Psoas muscle (tissue), 8 donors: ENCODE measurements around the gene CTDP1. TPM values are rescaled to one million over a fixed set of nuclear protein-coding genes. Genes with fewer than 3 reads are reported as not detected.
A peak's percentile ranks its signal among the peaks of the same experiment; 100 is the strongest.

ENCODE experiments used
- ATAC-seq, 4 donors: fragments of 200-7000 bp; cut with Tn5 transposase; one replicate each; pipeline ENCODE4 v1.9.1; 2020; ENCODE audit warnings: moderate library complexity in 3 of 4, mild to moderate bottlenecking in 2 of 4
- DNase-seq, 2 donors: peaks; one replicate each; pipeline ENCODE4 v3.0.0-alpha.2; 2020
- H3K27ac ChIP-seq: fragments of 200-600 bp; one replicate; pipeline ENCODE4 v1.8.0; 2022
- H3K27me3 ChIP-seq, 3 donors: fragments of 200-600 bp in 1 of 3; one replicate each; pipeline versions ENCODE4 v1.6.1 to v1.8.0; 2013 to 2022; ENCODE audit warnings: low read length in 2 of 3, mild to moderate bottlenecking in 2 of 3, moderate library complexity in 1 of 3; ENCODE audit not compliant: insufficient read depth in 3 of 3
- H3K36me3 ChIP-seq, 2 donors: fragments of 200-600 bp in 1 of 2; one replicate each; pipeline versions ENCODE4 v1.6.1 to v1.8.0; 2013 to 2022; ENCODE audit warnings: low read depth in 1 of 2, mild to moderate bottlenecking in 1 of 2, moderate library complexity in 1 of 2; ENCODE audit not compliant: insufficient read depth in 1 of 2
- H3K4me1 ChIP-seq: fragments of 200-600 bp; one replicate; pipeline ENCODE4 v1.8.0; 2022
- H3K4me3 ChIP-seq: fragments of 200-600 bp; one replicate; pipeline ENCODE4 v1.8.0; 2022; ENCODE audit warnings: mild to moderate bottlenecking
- H3K9me3 ChIP-seq: fragments of 200-600 bp; one replicate; pipeline ENCODE4 v1.8.0; 2022
- WGBS, 3 donors: extraction: QIAGEN DNeasy Blood & Tissue Kit; methylation state at CpG; one replicate each; pipeline versions ENCODE4 v1.1.6 to v1.1.7; 2013; 5-methylcytosine and 5-hydroxymethylcytosine counted together
- intact Hi-C, 2 donors: fragments of 100-400 bp; cut with DNase I; formaldehyde crosslinking; loops; one replicate each; pipeline versions ENCODE4 v1.11.0 to v1.14.2; 2022
- polyA plus RNA-seq, 3 donors: library from polyadenylated mRNA; stranded (reverse); fragments of 200-250 nt; gene quantifications; one replicate each; pipeline ENCODE4 v1.2.3, GENCODE V29; 2013
- total RNA-seq, 4 donors: library from RNA; stranded (reverse); fragmentation: NEBNext Ultra II Directional in 2 of 4; extraction: Animal tissue kit (Norgen Biotek cat#: 25700) in 2 of 4; gene quantifications; one replicate each; pipeline versions ENCODE4 v1.2.1 to v1.2.4, GENCODE V29; 2021 to 2023
- TF ChIP-seq, protein P1 (sequence below): fragments of 200-600 bp; IDR thresholded peaks from one replicate; pipeline ENCODE4 v1.8.0; 2022; ENCODE audit warnings: antibody characterized with exemption
- donor health status: healthy with polysubstance abuse.
- donor health status: DM: no; HTN: no; CAD: no; lungs with moderate emphysema.
- donor health status: Bipolar disorder and iron deficiency.
- donor health status: healthy.
- donor health status: DM: yes; HTN: yes; CAD: no.
- donor health status: DM: no; HTN: no; CAD: no.
- donor health status: DM: no; HTN: no; CAD: no.
- donor health status: DM: yes; HTN: yes; CAD: no.

CTDP1 gene
- total and polyA plus RNA-seq, 7 donors = 7.6 to 21.6 (median 12.4) TPM

GRCh38 chr18:79789901-79790890 lies 110.6 kb downstream of the CTDP1 start:
- no peaks in the 10 kb centered on the region for H3K4me1 ChIP-seq
- TF ChIP-seq, protein P1, sequence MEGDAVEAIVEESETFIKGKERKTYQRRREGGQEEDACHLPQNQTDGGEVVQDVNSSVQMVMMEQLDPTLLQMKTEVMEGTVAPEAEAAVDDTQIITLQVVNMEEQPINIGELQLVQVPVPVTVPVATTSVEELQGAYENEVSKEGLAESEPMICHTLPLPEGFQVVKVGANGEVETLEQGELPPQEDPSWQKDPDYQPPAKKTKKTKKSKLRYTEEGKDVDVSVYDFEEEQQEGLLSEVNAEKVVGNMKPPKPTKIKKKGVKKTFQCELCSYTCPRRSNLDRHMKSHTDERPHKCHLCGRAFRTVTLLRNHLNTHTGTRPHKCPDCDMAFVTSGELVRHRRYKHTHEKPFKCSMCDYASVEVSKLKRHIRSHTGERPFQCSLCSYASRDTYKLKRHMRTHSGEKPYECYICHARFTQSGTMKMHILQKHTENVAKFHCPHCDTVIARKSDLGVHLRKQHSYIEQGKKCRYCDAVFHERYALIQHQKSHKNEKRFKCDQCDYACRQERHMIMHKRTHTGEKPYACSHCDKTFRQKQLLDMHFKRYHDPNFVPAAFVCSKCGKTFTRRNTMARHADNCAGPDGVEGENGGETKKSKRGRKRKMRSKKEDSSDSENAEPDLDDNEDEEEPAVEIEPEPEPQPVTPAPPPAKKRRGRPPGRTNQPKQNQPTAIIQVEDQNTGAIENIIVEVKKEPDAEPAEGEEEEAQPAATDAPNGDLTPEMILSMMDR = no peak
- no peak overlapping the region for H3K4me3 ChIP-seq
- H3K9me3 ChIP-seq = no peaks in the 10 kb centered on the region
- no peak for DNase-seq
- ATAC-seq = no peak
- H3K27me3 ChIP-seq = peaks cover 0 to 68% (median 36%) of the 10 kb centered on the region in 3 donors
- 71 to 77% (median 74%) methylated on average over 46 of the region's 46 CpGs for WGBS, 3 donors
- intact Hi-C loops = no loop called here
- H3K36me3 ChIP-seq = no peaks in the 10 kb centered on the region
- H3K27ac ChIP-seq = no peak overlapping the region

GRCh38 chr18:79790996-79791972 lies 111.7 kb downstream of the CTDP1 start:
- no peaks in the 10 kb centered on the region for H3K4me1 ChIP-seq
- ATAC-seq = peak; percentile 37 to 77 (median 65)
- H3K4me3 ChIP-seq = no peak overlapping the region
- TF ChIP-seq, protein P1 = no peak
- H3K27me3 ChIP-seq = peaks cover 0 to 61% (median 31%) of the 10 kb centered on the region in 3 donors
- peak; percentile 57 to 63 for DNase-seq
- H3K36me3 ChIP-seq = no peaks in the 10 kb centered on the region
- H3K27ac ChIP-seq = no peak overlapping the region
- H3K9me3 ChIP-seq = no peaks in the 10 kb centered on the region
- intact Hi-C loops = no loop called here
- 20 to 32% (median 23%) methylated on average over 21 of the region's 21 CpGs for WGBS, 3 donors

DNA sequence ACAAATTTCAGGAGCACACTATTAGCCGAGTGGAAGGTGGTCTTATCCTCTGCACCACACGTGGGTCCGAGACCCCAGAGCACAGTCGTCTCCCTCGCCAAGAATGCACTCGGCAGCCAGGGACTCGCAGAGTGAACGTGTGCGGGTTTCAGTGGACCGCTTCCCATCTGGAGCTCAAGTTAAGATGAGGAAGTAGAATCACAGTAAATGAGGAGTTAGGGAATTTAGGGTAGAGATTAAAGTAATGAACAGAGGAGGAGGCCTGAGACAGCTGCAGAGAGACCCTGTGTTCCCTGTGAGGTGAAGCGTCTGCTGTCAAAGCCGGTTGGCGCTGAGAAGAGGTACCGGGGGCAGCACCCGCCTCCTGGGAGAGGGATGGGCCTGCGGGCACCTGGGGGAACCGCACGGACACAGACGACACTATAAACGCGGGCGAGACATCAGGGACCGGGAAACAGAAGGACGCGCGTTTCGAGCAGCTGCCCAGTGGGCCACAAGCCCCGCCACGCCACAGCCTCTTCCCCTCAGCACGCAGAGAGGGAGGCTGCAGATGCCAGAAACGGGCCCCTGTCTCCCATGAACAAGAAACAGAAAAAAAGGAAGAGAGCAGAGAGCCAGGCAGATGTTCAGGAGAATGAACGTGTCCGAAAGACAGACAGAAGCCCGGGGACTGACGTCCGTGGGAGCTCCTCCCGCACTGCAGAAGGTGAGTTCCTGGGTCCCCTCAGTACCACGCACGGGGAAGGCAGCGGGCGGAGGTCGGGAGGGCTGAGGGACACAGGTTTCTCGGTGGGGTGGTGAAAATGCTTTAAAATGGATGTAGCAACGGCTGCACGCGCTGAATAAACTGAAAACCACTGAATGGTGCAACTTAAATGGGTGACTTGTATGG lies 112.7 kb downstream of the CTDP1 start:
- H3K27me3 ChIP-seq = peaks cover 0 to 61% (median 23%) of the 10 kb centered on the region in 3 donors
- H3K27ac ChIP-seq = no peak overlapping the region
- WGBS, 3 donors = 67 to 72% (median 71%) methylated on average over 46 of the region's 46 CpGs
- TF ChIP-seq, protein P1 = no peak
- no peaks in the 10 kb centered on the region for H3K4me1 ChIP-seq
- ATAC-seq (no peak), DNase-seq (peak in 1 of 2 donors; percentile 30)
- intact Hi-C loops = no loop called here
- H3K9me3 ChIP-seq = no peaks in the 10 kb centered on the region
- no peaks in the 10 kb centered on the region for H3K36me3 ChIP-seq
- H3K4me3 ChIP-seq = no peak overlapping the region

GRCh38 chr18:79792988-79793355 lies 113.4 kb downstream of the CTDP1 start:
- no peak for ATAC-seq
- Histone ChIP-seq H3K27ac (no peak overlapping the region), H3K4me1 (no peaks in the 10 kb centered on the region), H3K9me3 (no peaks in the 10 kb centered on the region), H3K27me3 (peaks cover 0 to 61% (median 21%) of the 10 kb centered on the region in 3 donors), H3K36me3 (no peaks in the 10 kb centered on the region), H3K4me3 (no peak overlapping the region)
- intact Hi-C loops = no loop called here
- TF ChIP-seq, protein P1 = no peak
- DNase-seq = peak in 1 of 2 donors; percentile 49
- 80 to 87% (median 83%) methylated on average over 4 of the region's 4 CpGs for WGBS, 3 donors
